DMS79 (cell line): ENCODE measurements around the gene KCNJ13.
"Not testable (repeated sequence)": the region's sequence is repeated elsewhere in the genome, so short reads cannot be mapped to it uniquely, and the experiment has no call there.

ENCODE experiments used
- DNase-seq: peaks from one replicate; lab custom pipeline; 2025; lab: John Stamatoyannopoulos, UW

The KCNJ13 gene

GRCh38 chr2:232761301-232761907 is 15.0 kb downstream of the KCNJ13 start:
- DNase-seq = no peak

- no peak for DNase-seq
These were observed 18.5 kb downstream of the KCNJ13 start for GRCh38 chr2:232757905-232758304.

- no peak for DNase-seq
These were observed 26.2 kb downstream of the KCNJ13 start for GRCh38 chr2:232750135-232750671.

- no peak for DNase-seq
These were observed 27.0 kb downstream of the KCNJ13 start for GRCh38 chr2:232749331-232749730.

GRCh38 chr2:232748038-232748437 is 28.3 kb downstream of the KCNJ13 start:
- DNase-seq = no peak

- DNase-seq = no peak
These were observed 31.4 kb downstream of the KCNJ13 start for GRCh38 chr2:232744963-232745362.

- DNase-seq = no peak
These were observed 34.4 kb downstream of the KCNJ13 start for GRCh38 chr2:232741972-232742371.

GRCh38 chr2:232741294-232741693 is 35.1 kb downstream of the KCNJ13 start:
- DNase-seq = no peak

- DNase-seq = no peak
These were observed 44.9 kb downstream of the KCNJ13 start for GRCh38 chr2:232731470-232731869.

- no peak for DNase-seq
These were observed 47.6 kb downstream of the KCNJ13 start for GRCh38 chr2:232728785-232729184.

GRCh38 chr2:232723027-232723426 is 53.3 kb downstream of the KCNJ13 start:
- DNase-seq = no peak

GRCh38 chr2:232721882-232722281 is 54.5 kb downstream of the KCNJ13 start:
- DNase-seq = no peak

- DNase-seq = no peak
These were observed 55.1 kb downstream of the KCNJ13 start for GRCh38 chr2:232721261-232721660.

GRCh38 chr2:232720056-232720455 is 56.3 kb downstream of the KCNJ13 start:
- not testable (repeated sequence) for DNase-seq
